Natural killer cell (primary cell): ENCODE measurements around the gene PDLIM4. TPM values are rescaled to one million over a fixed set of nuclear protein-coding genes. Genes with fewer than 3 reads are reported as not detected.

Experiments used
- ATAC-seq, 3 donors: fragments of 150-1000 bp in 2 of 3; fragments of 200-7000 bp in 1 of 3; cut with Tn5 transposase; 1 replicate in 1 of 3; 2 replicates in 2 of 3; pipeline ENCODE4 v1.10.0; 2021; ENCODE audit warnings: mild to moderate bottlenecking in 2 of 3, moderate library complexity in 2 of 3
- DNase-seq, 2 donors: peaks; one replicate each; pipeline versions ENCODE4 v3.0.0 to v3.0.0-alpha.2; 2013 to 2021; ENCODE audit warnings: mixed read lengths in 1 of 2
- H3K27ac ChIP-seq: one replicate; pipeline ENCODE4 v1.5.1; 2013; ENCODE audit warnings: mild to moderate bottlenecking, low read length
- H3K27me3 ChIP-seq: one replicate; pipeline ENCODE4 v1.6.1; 2013; ENCODE audit warnings: low read length; ENCODE audit not compliant: control insufficient read depth, insufficient read depth
- H3K36me3 ChIP-seq: one replicate; pipeline ENCODE4 v1.6.1; 2013; ENCODE audit warnings: low read length; ENCODE audit not compliant: control insufficient read depth, insufficient read depth
- H3K4me1 ChIP-seq: one replicate; pipeline ENCODE4 v1.6.1; 2013; ENCODE audit warnings: low read length; ENCODE audit not compliant: control insufficient read depth, insufficient read depth
- H3K4me3 ChIP-seq: one replicate; pipeline ENCODE4 v1.5.1; 2013; ENCODE audit warnings: low read length
- H3K9me3 ChIP-seq: one replicate; pipeline ENCODE4 v1.6.1; 2013; ENCODE audit warnings: low read length; ENCODE audit not compliant: control insufficient read depth, insufficient read depth
- H3K27ac Mint-ChIP-seq, 2 donors: one replicate each; pipeline ENCODE4 v1.8.0; 2022; ENCODE audit warnings: mild to moderate bottlenecking in 2 of 2, mixed read lengths in 2 of 2, moderate library complexity in 1 of 2
- H3K27me3 Mint-ChIP-seq, 2 donors: one replicate each; pipeline ENCODE4 v1.8.0; 2022; ENCODE audit warnings: low read depth in 2 of 2, mixed read lengths in 2 of 2
- H3K36me3 Mint-ChIP-seq: one replicate; pipeline ENCODE4 v1.8.0; 2022; ENCODE audit warnings: mixed read lengths
- H3K4me1 Mint-ChIP-seq, 2 donors: one replicate each; pipeline ENCODE4 v1.8.0; 2022; ENCODE audit warnings: mixed read lengths in 2 of 2
- H3K4me3 Mint-ChIP-seq: one replicate; pipeline ENCODE4 v1.8.0; 2022; ENCODE audit warnings: mild to moderate bottlenecking, moderate library complexity, mixed read lengths
- H3K9me3 Mint-ChIP-seq, 2 donors: one replicate each; pipeline ENCODE4 v1.8.0; 2022; ENCODE audit warnings: mixed read lengths in 2 of 2
- CTCF ChIP-seq: fragments of 200-600 bp; IDR thresholded peaks from one replicate; pipeline ENCODE4 v1.8.0; 2022; ENCODE audit warnings: antibody characterized with exemption
- WGBS: methylation state at CpG from one replicate; pipeline ENCODE4 v1.1.7; 2013; ENCODE audit warnings: missing lambda C conversion rate; ENCODE audit not compliant: insufficient coverage; 5-methylcytosine and 5-hydroxymethylcytosine counted together
- intact Hi-C: fragments of 100-400 bp; cut with micrococcal nuclease; formaldehyde crosslinking; loops from one replicate; pipeline ENCODE4 v1.14.2; 2022
- total RNA-seq, 4 donors: library from RNA; stranded (reverse); fragments of 120-200 nt in 1 of 4; gene quantifications; one replicate each; pipeline versions ENCODE4 v1.2.3 to v1.2.4, GENCODE V29; 2013 to 2022

PDLIM4 gene
- total RNA-seq, 3 donors from 2014 or later (not counting 1 experiment from before 2014, with no cell fraction given): not detected

- 71% methylated on average over 8 of the region's 8 CpGs for WGBS
These were observed 8.0 kb downstream of the PDLIM4 start for GRCh38 chr5:132265336-132266030.

GRCh38 chr5:132266031-132266835 lies 8.7 kb downstream of the PDLIM4 start:
- Histone ChIP-seq H3K9me3 (no peaks in the 10 kb centered on the region), H3K27me3 (no peaks in the 10 kb centered on the region), H3K36me3 (no peaks in the 10 kb centered on the region), H3K4me3 (no peak overlapping the region), H3K4me1 (no peaks in the 10 kb centered on the region), H3K27ac (no peak overlapping the region)
- no peak overlapping the region for H3K4me3 Mint-ChIP-seq
- peaks cover 0 to 4% of the 10 kb centered on the region in 2 donors for H3K4me1 Mint-ChIP-seq
- intact Hi-C loops: no loop called here
- H3K27me3 Mint-ChIP-seq: peaks cover 0 to 4% of the 10 kb centered on the region in 2 donors
- no peak for TF ChIP-seq CTCF
- 91% methylated on average over 7 of the region's 7 CpGs for WGBS
- DNase-seq (no peak), ATAC-seq (no peak)
- no peak overlapping the region for H3K27ac Mint-ChIP-seq
- no peaks in the 10 kb centered on the region for H3K36me3 Mint-ChIP-seq
- H3K9me3 Mint-ChIP-seq: no peaks in the 10 kb centered on the region

More at GRCh38 chr5:132265336-132266030, 8.0 kb downstream of the PDLIM4 start:
- H3K27ac ChIP-seq: no peak overlapping the region
- Mint-ChIP-seq H3K36me3 (no peaks in the 10 kb centered on the region), H3K4me1 (peaks cover 0 to 2% of the 10 kb centered on the region in 2 donors), H3K27me3 (peaks cover 0 to 5% of the 10 kb centered on the region in 2 donors), H3K27ac (no peak overlapping the region), H3K9me3 (no peaks in the 10 kb centered on the region), H3K4me3 (no peak overlapping the region)
- H3K36me3 ChIP-seq: no peaks in the 10 kb centered on the region
- ATAC-seq: no peak
- DNase-seq: no peak
- H3K4me3 ChIP-seq: no peak overlapping the region
- intact Hi-C loops: no loop called here
- no peaks in the 10 kb centered on the region for H3K4me1 ChIP-seq
- no peaks in the 10 kb centered on the region for H3K9me3 ChIP-seq
- H3K27me3 ChIP-seq: no peaks in the 10 kb centered on the region
- TF ChIP-seq CTCF: no peak

- peaks cover under 1% of the 10 kb centered on the region for H3K4me1 ChIP-seq
- no peaks in the 10 kb centered on the region for H3K9me3 ChIP-seq
- H3K4me3 Mint-ChIP-seq: no peak overlapping the region
- no peak for TF ChIP-seq CTCF
- no peaks in the 10 kb centered on the region for H3K9me3 Mint-ChIP-seq
- no peak overlapping the region for H3K27ac ChIP-seq
- no peak for ATAC-seq
- no peaks in the 10 kb centered on the region for H3K36me3 ChIP-seq
- no peaks in the 10 kb centered on the region for H3K27me3 ChIP-seq
- intact Hi-C loops: no loop called here
- no peak overlapping the region for H3K27ac Mint-ChIP-seq
- 98% methylated on average over 1 of the region's 1 CpG for WGBS
- no peak for DNase-seq
- no peak overlapping the region for H3K4me3 ChIP-seq
- H3K4me1 Mint-ChIP-seq: peaks cover 0 to 8% of the 10 kb centered on the region in 2 donors
- no peaks in the 10 kb centered on the region for H3K36me3 Mint-ChIP-seq
- H3K27me3 Mint-ChIP-seq: peaks cover 0 to 2% of the 10 kb centered on the region in 2 donors
These were observed 9.3 kb downstream of the PDLIM4 start for GRCh38 chr5:132266836-132267160.
